Islet of Langerhans (tissue), 1 donor: ENCODE measurements around the gene ARFGAP2.
"Not testable (repeated sequence)": the region's sequence is repeated elsewhere in the genome, so short reads cannot be mapped to it uniquely, and the experiment has no call there.

ENCODE experiments used
- FAIRE-seq: peaks from one replicate; lab custom pipeline; 2011; peaks lifted over from hg19 to GRCh38; lab: Jason Lieb, UNC

The ARFGAP2 gene

GRCh38 chr11:47147681-47148080, 29.0 kb downstream of the ARFGAP2 start:
- no peak for FAIRE-seq

GRCh38 chr11:47147250-47147649, 29.4 kb downstream of the ARFGAP2 start:
- no peak for FAIRE-seq

GRCh38 chr11:47144541-47144940, 32.1 kb downstream of the ARFGAP2 start:
- FAIRE-seq, result no peak

- FAIRE-seq, result no peak
These were observed 33.4 kb downstream of the ARFGAP2 start for GRCh38 chr11:47143322-47143721.

GRCh38 chr11:47139878-47140277, 36.8 kb downstream of the ARFGAP2 start:
- peak; percentile 45 for FAIRE-seq

GRCh38 chr11:47137476-47137875, 39.2 kb downstream of the ARFGAP2 start:
- no peak for FAIRE-seq

GRCh38 chr11:47136921-47137320, 39.8 kb downstream of the ARFGAP2 start:
- FAIRE-seq, result no peak

GRCh38 chr11:47136327-47136726, 40.4 kb downstream of the ARFGAP2 start:
- no peak for FAIRE-seq

- FAIRE-seq, result no peak
These were observed 43.7 kb downstream of the ARFGAP2 start for GRCh38 chr11:47132981-47133380.

- no peak for FAIRE-seq
These were observed 44.2 kb downstream of the ARFGAP2 start for GRCh38 chr11:47132490-47132889.

GRCh38 chr11:47131136-47131535, 45.5 kb downstream of the ARFGAP2 start:
- FAIRE-seq, result no peak

GRCh38 chr11:47130543-47130942, 46.1 kb downstream of the ARFGAP2 start:
- FAIRE-seq, result no peak

- no peak for FAIRE-seq
These were observed 49.5 kb downstream of the ARFGAP2 start for GRCh38 chr11:47127213-47127612.

GRCh38 chr11:47125083-47125482, 51.6 kb downstream of the ARFGAP2 start:
- FAIRE-seq, result no peak

GRCh38 chr11:47124675-47125074, 52.0 kb downstream of the ARFGAP2 start:
- no peak for FAIRE-seq

- no peak for FAIRE-seq
These were observed 53.6 kb downstream of the ARFGAP2 start for GRCh38 chr11:47123094-47123493.

GRCh38 chr11:47121731-47122130, 54.9 kb downstream of the ARFGAP2 start:
- no peak for FAIRE-seq

- no peak for FAIRE-seq
These were observed 55.6 kb downstream of the ARFGAP2 start for GRCh38 chr11:47121056-47121455.

GRCh38 chr11:47118958-47119688, 57.6 kb downstream of the ARFGAP2 start:
- FAIRE-seq, result not testable (repeated sequence)
